Heart left ventricle (tissue), 13 donors: ENCODE data around the gene SBNO2.

Experiments
- CTCF ChIP-seq, 12 donors: fragments of 200-600 bp; sonication (generic) in 4 of 12; IDR thresholded peaks; one replicate each; pipeline versions ENCODE4 v1.5.0 to v1.8.0; 2018 to 2022; ENCODE audit warnings: antibody characterized with exemption in 12 of 12, mild to moderate bottlenecking in 5 of 12
- POLR2A ChIP-seq, 2 donors: fragments of 450-650 bp; IDR thresholded peaks; one replicate each; pipeline ENCODE4 v1.6.1; 2017; ENCODE audit warnings: antibody characterized with exemption in 2 of 2, mild to moderate bottlenecking in 2 of 2, moderate library complexity in 2 of 2
- donor health status: ischemic (EF 13 %, LVEDD 7.1; RV severe dilation, severe dysfunction).
- donor health status: DM: no; HTN: yes; CAD: no.
- donor health status: DM: no; HTN: no; CAD: no.
- donor health status: ischemic (EF 25% LVEDD 6.9; RV normal size, moderate dysfunction).
- donor health status: ischemic (EF 25% LVEDD 5.7; RV mildly dilated, moderate dysfunction).
- donor health status: ischemic (EF 35%, LVEDD 5.7; RV mildly dilated, moderate dysfunction).
- donor health status: nonischemic (EF 11% LVEDD 7.7; RV severe dilation, severe dysfunction).
- donor health status: DM: yes; HTN: yes; CAD: no.
- donor health status: PGD.
- donor health status: ischemic (EF 29% LVEDD 5.4; RV normal size, mild dysfunction).
- donor health status: nonischemic (EF 23%, LVEDD 6.1; RV moderate dilation, normal function).

GRCh38 chr19:1117654-1118053 lies 56.4 kb downstream of the SBNO2 start:
- no peak for TF ChIP-seq POLR2A (IDR thresholded peaks at IDR 0.05)
- TF ChIP-seq CTCF (IDR thresholded peaks at IDR 0.05): no peak
